ENCODE measurements around the gene HECW1.

HECW1 gene

DNA sequence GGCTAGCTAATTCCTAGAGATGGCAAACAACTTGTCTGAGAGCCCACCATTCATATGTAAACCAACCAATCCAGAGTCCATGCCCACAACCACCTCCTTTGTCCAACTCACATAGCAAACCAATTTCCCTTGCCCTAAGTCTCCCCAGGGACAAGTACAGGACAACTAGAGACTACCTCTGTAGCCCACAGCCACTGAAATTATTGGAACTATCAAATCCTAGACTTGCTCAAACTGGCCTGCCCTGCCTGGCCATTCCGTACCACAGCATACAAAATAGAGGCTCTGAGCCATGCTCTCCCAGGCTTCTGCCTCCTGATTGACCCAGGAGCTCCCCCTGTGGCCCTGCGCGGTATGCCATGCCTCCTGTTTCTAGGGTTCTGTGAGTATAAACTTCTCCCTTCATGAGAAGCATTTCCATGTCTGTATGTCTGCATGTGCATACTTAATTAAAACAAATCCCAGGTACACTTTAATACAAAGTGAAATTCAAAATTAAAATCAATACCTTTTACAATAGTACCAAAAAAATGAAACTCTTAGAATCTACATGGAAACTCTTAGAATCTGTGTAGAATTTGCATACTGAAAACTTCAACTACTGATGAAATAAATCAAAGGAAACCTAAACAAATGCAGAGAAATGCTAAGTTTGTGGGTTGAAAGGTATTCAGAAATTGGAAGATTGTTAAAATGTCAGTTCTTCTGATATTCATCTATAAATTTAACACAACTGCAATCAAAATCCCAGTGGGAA, 4.0 kb upstream of the HECW1 start:
- Histone ChIP-seq H3K4me3 (ENCODE audit: low read depth, low read length) (no peak overlapping the region), H3K36me3 (replicated peaks) (no peaks in the 10 kb centered on the region), H3K27me3 (replicated peaks) (peaks cover 6% of the 10 kb centered on the region), H3K27ac (no peak overlapping the region)
- peak; percentile 75 for DNase-seq
- peak; percentile 99 for TF ChIP-seq CTCF (IDR thresholded peaks at IDR 0.05; ENCODE audit: low read depth, low read length, missing control alignments)
- in situ Hi-C loops (cut with HindIII; ENCODE audit: low pct_ligation_motif_present, low sequenced_read_pairs), result no loop called here

DNA sequence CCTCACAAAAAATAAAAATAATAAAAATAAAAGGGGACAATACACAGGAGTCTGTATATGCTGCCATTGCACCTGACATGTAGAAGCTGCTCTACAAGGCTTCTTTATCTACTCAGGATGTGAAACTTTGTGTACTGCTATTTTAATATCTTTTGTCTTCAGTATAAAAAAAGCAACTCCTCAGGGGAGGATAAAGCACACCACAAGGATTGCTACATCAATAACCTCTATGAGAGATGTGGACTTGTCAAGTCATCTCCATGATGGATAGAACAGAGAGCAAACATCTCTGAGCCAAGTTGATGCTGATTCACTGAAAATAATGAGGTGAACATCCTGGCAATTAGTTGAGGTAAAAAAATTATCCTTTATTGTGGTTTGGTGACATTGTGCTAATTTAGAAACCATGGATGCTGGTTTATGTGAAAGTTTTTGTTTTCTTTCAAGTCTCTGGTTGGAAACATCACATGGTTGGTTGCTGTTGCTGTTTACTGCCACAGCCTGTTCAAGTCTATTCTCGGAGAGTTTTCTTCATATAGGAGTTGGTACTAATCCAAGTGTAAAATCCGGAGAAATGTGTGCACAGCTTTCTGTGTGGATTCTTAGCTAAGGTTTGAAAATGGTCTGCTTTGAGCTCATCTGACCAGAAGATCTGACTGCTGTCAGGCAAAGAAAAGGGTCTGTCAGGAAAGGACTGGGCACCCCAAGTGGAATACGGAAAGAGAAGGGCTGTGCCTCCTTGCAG, 1.5 kb upstream of the HECW1 start:
- Histone ChIP-seq H3K36me3 (replicated peaks) (no peaks in the 10 kb centered on the region), H3K27ac (no peak overlapping the region), H3K4me3 (ENCODE audit: low read depth, low read length) (no peak overlapping the region), H3K27me3 (replicated peaks) (peaks cover 14% of the 10 kb centered on the region)
- in situ Hi-C loops (cut with HindIII; ENCODE audit: low pct_ligation_motif_present, low sequenced_read_pairs), result no loop called here
- DNase-seq, result no peak
- no peak for TF ChIP-seq CTCF (IDR thresholded peaks at IDR 0.05; ENCODE audit: low read depth, low read length, missing control alignments)

DNA sequence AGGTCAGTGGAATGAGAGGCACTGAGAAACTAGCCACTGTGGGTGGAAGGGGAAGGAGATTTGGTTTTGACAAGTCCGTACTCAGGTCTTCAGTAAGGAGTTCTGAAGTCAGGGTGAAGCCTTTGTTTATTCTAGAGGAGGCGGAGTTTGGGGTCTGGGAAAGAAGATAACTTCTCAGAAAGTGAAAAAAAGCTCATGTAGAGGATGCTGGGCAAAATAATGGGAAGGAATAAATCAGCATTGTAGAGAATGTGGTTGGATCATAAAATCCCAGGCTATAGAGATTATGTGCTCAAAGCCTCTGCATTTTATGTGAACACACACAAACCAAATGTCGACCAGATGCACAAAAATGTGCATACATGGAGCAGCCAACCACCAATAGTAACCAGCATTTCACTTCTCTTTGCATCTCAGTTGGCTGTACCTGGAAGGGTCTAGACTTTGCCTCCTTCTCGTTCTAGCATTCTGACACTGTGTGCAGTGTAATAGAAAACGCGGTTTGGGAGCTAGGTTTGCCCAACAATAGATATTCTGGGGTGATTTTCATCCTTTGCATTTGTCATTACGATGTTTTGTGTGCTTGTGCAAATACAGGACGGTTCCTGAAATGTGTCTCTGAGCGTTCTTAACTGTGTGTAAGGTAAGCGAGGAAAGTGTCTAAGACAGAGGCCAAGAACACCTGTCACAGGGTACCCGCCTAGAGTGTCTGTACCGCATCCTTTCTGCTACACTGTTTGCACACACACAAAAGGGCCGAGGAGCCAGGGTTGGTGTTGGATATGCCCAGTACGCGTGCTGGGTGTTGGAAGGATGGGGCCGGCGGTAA, 603 bp upstream of the HECW1 start:
- in situ Hi-C loops (cut with HindIII; ENCODE audit: low pct_ligation_motif_present, low sequenced_read_pairs), result no loop called here
- Histone ChIP-seq H3K4me3 (ENCODE audit: low read depth, low read length) (no peak overlapping the region), H3K27ac (no peak overlapping the region), H3K27me3 (replicated peaks) (peaks cover 14% of the 10 kb centered on the region), H3K36me3 (replicated peaks) (no peaks in the 10 kb centered on the region)
- no peak for DNase-seq
- TF ChIP-seq CTCF (IDR thresholded peaks at IDR 0.05; ENCODE audit: low read depth, low read length, missing control alignments), result no peak

DNA sequence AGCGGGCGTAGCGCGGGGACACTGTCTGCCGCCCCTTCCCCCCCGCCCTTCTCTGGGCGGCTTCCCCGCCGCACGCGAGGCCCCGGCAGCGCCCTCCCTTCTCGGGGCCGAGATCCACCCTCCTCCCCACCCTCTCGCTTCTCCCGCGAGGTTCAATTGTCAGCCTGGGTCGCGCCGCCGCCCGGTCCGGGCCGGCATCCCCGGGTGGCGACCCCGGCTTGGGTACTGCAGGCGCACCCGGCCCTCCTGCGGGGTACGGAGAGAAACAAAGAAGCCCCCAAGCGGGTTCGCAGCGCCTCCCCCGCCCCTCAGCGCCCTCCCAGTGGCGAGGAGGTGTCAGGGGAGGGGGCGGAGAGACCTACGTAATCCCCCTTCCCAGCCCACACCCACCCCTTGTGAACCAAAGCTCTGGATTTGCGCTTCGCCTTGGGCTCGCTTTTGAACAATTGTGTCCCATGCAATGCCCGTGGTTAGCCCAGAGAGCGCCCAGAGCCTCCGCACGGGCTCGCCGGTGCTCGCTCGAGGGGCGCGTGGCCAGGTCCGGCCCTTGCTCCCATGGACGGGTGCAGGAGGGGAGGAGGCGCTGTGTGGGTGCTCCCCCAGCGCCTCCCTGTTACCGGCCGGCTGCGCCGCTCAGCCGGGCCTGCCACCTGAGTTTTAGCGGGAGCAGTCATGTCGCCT, 634 bp downstream of the HECW1 start:
- Histone ChIP-seq H3K4me3 (ENCODE audit: low read depth, low read length) (peak overlapping the region; percentile 47), H3K36me3 (replicated peaks) (no peaks in the 10 kb centered on the region), H3K27ac (no peak overlapping the region), H3K27me3 (replicated peaks) (peaks cover 14% of the 10 kb centered on the region)
- peak; percentile 33 for DNase-seq
- TF ChIP-seq CTCF (IDR thresholded peaks at IDR 0.05; ENCODE audit: low read depth, low read length, missing control alignments), result no peak
- in situ Hi-C loops (cut with HindIII; ENCODE audit: low pct_ligation_motif_present, low sequenced_read_pairs), result no loop called here

DNA sequence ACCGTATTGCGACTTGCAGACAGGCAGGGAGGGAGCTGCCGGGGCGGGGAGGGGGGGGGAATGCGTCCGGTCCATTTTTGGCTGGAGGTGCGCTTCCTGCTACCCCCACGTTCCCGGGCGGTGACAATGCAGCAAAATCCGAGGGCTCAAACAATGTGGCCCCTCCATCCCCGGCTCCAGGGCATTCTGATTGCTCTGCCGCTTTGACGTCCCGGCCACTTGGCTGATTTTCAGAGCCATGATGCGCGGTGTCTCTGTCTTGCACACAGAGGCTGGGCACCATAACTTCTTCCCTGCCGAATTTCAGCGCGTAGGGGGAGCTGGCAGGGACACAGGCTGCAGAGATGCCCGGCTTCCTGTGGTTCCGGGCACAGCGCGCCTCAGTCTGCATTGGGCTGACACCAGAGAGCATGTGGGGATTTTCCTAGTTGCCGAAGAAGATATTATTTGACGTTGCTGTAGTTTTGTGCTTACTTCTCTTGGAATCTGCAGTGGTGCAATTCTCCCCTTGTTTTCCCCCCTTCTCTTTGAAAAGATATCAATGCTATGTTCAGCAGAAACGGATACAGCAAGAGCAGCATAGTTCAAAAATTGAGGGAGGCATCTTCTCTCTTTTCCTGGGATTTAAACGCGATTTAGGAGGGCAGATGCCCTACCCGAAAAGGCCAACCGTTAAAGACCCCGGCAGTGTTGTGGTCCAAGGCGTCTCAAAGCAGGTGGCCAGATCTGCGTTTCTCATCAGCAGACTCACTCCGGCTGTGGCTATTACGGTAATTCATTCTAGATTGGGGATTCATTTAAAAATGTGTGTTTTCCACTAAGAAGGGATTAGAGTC, 1.4 kb downstream of the HECW1 start:
- TF ChIP-seq CTCF (IDR thresholded peaks at IDR 0.05; ENCODE audit: low read depth, low read length, missing control alignments), result no peak
- no peak for DNase-seq
- Histone ChIP-seq H3K4me3 (ENCODE audit: low read depth, low read length) (peak overlapping the region; percentile 47), H3K27me3 (replicated peaks) (peaks cover 14% of the 10 kb centered on the region), H3K27ac (no peak overlapping the region), H3K36me3 (replicated peaks) (no peaks in the 10 kb centered on the region)
- in situ Hi-C loops (cut with HindIII; ENCODE audit: low pct_ligation_motif_present, low sequenced_read_pairs), result no loop called here

Measured in brain microvascular endothelial cell (primary cell).